NB4 (cell line): ENCODE measurements around the gene IGF1.

Source experiments
- DNase-seq: peaks from one replicate; pipeline ENCODE4 v3.0.0; 2010; ENCODE audit warnings: low read depth
- H3K4me3 ChIP-seq: one replicate; pipeline ENCODE4 v1.5.1; 2011; ENCODE audit warnings: mild to moderate bottlenecking, low read depth, low read length, moderate library complexity
- CTCF ChIP-seq: IDR thresholded peaks from one replicate; pipeline ENCODE4 v1.5.1; 2012; ENCODE audit warnings: low read depth, low read length
- MAX ChIP-seq: IDR thresholded peaks from 2 replicates; pipeline ENCODE4 v1.6.1; 2011; ENCODE audit warnings: low read depth, low read length
- MYC ChIP-seq: IDR thresholded peaks from 2 replicates; pipeline ENCODE4 v1.6.1; 2011; ENCODE audit warnings: low read depth, low read length
- POLR2A ChIP-seq: IDR thresholded peaks from 2 replicates; pipeline ENCODE4 v1.6.1; 2011; ENCODE audit warnings: mild to moderate bottlenecking; ENCODE audit not compliant: insufficient read length; ENCODE audit errors: extremely low read depth

IGF1 gene

GRCh38 chr12:102480406-102480805 is at the start of gene IGF1:
TSS of gene IGF1 (minus strand) at chr12:102480563. CDS start at chr12:102480381, 182 bp downstream.
- DNase-seq, result no peak
- no peak for TF ChIP-seq CTCF
- TF ChIP-seq MAX, result no peak

GRCh38 chr12:102528111-102528510 is 47.7 kb upstream of the IGF1 start:
- H3K4me3 ChIP-seq, result no peak overlapping the region
- no peak for TF ChIP-seq MYC
- DNase-seq, result no peak

More at GRCh38 chr12:102480406-102480805, at the start of gene IGF1:
- H3K4me3 ChIP-seq, result no peak within 1 kb of the TSS

GRCh38 chr12:102527171-102527720 is 46.9 kb upstream of the IGF1 start:
- TF ChIP-seq POLR2A (no peak), MYC (no peak), MAX (no peak), CTCF (no peak)
- H3K4me3 ChIP-seq, result no peak overlapping the region
- no peak for DNase-seq

GRCh38 chr12:102526656-102527055 is 46.3 kb upstream of the IGF1 start:
- DNase-seq, result no peak
- no peak for TF ChIP-seq MYC
- no peak for TF ChIP-seq POLR2A
- no peak overlapping the region for H3K4me3 ChIP-seq

- TF ChIP-seq CTCF, result peak; percentile 23
- TF ChIP-seq MYC, result no peak
- H3K4me3 ChIP-seq, result no peak overlapping the region
- DNase-seq, result no peak
Measured at GRCh38 chr12:102522768-102523167, 42.4 kb upstream of the IGF1 start.

- no peak overlapping the region for H3K4me3 ChIP-seq
- no peak for TF ChIP-seq MAX
- TF ChIP-seq POLR2A, result no peak
- TF ChIP-seq MYC, result no peak
- TF ChIP-seq CTCF, result no peak
- DNase-seq, result no peak
Measured at GRCh38 chr12:102521662-102522277, 41.4 kb upstream of the IGF1 start.

- no peak for DNase-seq
- no peak overlapping the region for H3K4me3 ChIP-seq
- no peak for TF ChIP-seq MYC
- no peak for TF ChIP-seq POLR2A
- TF ChIP-seq MAX, result no peak
- no peak for TF ChIP-seq CTCF
Measured at GRCh38 chr12:102518871-102519270, 38.5 kb upstream of the IGF1 start.
